HG03571 (cell line): ENCODE results near the gene TXLNG.
"Not testable (repeated sequence)": the region's sequence is repeated elsewhere in the genome, so short reads cannot be mapped to it uniquely, and the experiment has no call there.

Experiments used
- ATAC-seq: cut with Tn5 transposase; IDR thresholded peaks from one replicate; pipeline ENCODE4 v1.9.1; 2021; ENCODE audit not compliant: unreplicated experiment

TXLNG gene

GRCh38 chrX:16838202-16839066, 52.2 kb downstream of the TXLNG start:
- no peak for ATAC-seq

GRCh38 chrX:16839219-16839851, 53.1 kb downstream of the TXLNG start:
- no peak for ATAC-seq

DNA sequence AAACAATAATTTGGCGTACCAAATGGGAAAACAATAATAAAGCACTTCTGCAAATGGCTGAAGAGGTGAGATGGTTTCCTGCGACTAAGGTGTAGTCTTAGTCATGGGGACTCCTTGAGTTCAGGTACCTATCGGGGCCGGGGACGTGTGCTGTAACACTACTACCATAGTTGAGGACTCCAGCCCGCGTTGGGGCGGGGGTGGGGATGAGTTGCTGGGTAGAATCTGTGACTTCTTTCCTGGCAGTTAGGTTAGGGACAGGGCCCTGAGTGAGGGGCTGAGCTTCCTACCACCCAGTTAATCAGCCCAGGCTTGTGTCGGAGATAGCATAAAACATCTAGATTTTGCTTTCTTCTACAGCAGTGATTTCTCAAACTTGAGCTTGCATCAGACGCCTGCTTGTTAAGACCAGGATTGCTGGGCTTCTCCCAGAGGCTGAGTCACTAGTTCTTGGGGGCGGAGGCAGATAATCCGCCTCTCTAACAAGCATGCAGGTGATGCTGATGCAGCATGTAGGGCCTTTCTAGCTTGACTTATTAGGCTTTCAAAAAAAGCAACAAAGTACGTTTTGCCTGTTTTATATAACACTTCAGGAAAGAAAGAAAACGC, 53.7 kb downstream of the TXLNG start:
- no peak for ATAC-seq

DNA sequence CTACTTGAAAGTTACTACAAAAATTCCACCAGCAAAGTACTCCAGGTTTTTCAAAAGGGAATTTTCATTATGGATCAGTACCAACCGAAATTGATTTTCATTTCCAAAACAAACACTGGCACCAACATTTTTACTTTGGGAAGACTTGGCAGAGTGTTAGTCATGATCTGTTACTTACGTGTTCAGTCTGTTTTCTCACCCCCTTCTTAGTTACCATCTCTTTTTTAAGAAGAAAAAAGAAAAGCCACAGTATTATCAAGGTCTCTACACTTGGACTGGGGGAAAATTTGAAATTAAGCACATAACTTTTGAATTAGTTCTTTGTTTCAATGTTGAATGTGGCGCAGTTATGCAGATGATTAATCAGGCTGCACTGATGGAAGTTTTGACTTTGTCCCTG, 56.4 kb downstream of the TXLNG start:
- no peak for ATAC-seq

GRCh38 chrX:16843208-16843909, 57.1 kb downstream of the TXLNG start:
- no peak for ATAC-seq

DNA sequence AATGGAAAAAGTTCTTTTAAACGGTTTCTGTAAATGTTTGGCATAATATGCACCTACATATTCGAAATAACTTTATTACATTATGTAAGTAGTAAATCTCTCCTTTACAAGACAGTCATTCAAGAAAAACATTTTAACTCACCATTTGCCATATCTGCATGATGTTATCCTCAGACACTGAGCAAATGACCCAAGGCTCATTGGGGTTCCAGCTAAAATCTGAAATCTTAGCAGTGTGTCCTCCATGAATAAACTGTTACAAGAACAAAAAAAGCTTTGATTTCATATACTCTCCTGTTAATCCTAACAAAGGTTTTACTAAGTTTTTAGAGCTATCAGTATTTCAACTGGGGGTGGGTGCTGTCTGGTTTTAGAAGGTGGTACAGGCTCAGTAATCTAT, 59.4 kb downstream of the TXLNG start:
- ATAC-seq: no peak

GRCh38 chrX:16848541-16848940, 62.3 kb downstream of the TXLNG start:
- ATAC-seq: no peak

DNA sequence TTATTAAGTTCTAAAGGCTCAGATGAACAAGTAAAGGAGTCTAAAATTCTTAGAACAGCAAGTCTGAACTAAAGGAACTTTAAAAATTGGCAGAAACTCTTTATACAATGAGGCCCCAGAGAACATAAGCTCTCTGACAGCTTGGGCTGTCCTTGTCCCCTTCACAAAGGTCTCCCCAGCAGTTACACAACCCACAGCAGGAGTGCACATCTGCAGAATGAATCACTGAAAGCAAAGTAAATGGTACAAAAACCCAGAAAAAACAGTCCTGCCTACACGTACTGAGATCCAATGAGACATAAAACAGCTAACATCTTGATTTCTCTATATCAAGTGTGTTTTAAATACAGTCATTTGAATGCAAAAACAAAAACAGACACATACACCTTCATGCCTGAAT, 65.2 kb downstream of the TXLNG start:
- ATAC-seq: no peak

- ATAC-seq: no peak
Measured at GRCh38 chrX:16851827-16852226, 65.6 kb downstream of the TXLNG start.

DNA sequence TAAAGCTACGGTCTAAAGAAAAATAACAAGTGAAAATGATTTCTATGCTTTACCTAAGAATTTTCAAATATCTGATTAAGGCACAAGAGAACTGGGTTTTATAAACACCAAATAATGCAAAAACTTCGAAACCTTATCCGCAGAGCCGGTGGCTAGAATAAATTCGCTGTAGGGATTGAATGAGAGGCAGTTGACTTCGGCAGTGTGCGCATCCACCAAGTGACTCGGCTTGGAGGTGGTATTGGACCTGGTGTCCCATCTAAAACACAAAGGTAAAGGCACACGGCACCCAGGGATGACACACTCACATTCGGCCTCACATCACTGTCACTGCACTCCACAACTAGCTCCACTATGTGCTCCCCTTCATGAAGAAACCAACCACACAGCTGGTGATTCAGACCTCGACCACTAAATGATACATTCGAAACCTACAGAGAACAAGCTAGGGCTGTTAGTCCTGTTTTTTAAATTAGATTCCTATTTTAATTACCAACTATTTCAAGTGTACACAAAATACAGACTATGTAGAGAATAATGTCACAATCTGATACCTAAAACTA, 66.4 kb downstream of the TXLNG start:
- ATAC-seq: no peak

DNA sequence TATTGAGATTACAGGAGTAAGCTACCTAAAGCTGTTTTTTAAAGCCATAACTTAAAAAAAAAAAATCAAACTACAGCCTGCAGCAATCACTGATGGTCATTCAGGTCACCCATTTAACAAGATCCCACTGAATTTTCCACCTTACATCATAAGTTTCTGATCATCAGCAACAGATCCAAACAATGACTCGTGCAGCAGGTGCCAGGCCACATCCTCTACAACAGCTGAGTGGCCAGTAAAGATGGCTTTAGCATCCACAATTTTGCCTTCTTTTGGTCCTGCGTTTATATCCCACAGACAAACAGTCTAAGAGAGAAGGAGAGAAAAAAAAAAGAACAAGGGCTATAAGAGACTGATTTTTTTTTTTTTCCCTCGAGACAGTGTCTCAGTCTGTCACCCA, 67.3 kb downstream of the TXLNG start:
- ATAC-seq: no peak

DNA sequence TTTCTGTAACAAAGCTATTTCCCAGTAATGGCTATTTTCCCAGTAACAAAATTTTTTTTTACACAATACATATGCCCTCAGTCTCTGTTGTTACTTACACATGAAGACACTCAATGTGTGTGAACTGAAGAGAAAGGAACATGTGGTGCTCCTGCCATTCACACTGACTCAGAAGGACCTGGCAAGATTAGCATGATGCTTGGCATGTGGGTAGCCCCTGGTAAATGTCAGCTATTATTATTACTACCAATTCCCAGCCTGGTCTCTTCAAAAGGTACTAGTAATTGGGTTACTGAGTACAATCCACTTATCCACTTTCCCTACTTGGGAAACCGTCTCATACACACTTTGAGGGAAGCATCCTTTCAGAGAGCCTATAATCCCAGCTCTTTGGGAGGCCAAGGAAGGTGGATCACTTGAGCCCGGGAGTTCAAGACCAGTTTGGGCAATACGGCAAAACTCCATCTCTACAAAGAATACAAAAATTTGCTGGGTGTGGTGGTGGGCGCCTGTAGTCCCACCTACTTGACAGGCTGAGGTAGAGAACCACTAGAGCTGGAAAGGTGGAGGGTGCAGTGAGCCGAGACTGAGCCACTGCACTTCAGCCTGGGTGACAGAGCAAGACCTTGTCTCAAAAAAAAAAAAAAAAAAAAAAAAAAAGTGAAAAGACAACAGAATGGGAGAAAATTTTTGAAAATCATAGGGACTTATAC, 69.3 kb downstream of the TXLNG start:
- no peak for ATAC-seq

DNA sequence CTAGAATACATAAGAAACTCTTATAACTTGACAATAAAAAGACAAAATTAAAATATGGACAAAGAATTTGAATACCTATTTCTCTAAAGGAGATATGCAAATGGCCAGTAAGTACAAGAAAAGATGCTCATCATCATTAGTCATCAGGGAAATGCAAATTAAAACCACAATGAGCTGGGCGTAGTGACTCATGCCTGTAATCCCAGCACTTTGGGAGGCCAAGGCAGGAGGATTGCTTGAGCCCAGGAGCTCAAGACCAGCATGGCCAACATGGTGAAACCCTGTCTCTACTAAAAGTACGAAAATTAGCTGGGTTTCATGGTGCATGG, 69.8 kb downstream of the TXLNG start:
- ATAC-seq: not testable (repeated sequence)

DNA sequence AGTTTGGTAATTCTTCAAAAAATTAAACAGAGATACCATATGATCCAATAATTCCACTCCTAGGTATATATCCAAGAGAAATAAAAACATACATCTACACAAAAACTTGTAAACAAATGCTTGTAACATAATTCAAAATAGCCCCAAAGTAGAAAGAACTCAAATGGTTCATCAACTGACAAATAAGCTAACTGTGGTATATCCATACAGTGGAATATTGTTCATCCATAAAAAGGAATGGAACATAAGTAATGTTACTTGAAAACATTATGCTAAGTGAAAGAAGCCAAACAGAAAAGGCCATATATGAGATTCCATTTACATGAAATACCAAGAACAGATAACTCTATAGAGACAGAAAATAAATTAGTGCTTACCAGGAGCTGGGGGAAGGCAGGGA, 70.5 kb downstream of the TXLNG start:
- ATAC-seq: no peak

DNA sequence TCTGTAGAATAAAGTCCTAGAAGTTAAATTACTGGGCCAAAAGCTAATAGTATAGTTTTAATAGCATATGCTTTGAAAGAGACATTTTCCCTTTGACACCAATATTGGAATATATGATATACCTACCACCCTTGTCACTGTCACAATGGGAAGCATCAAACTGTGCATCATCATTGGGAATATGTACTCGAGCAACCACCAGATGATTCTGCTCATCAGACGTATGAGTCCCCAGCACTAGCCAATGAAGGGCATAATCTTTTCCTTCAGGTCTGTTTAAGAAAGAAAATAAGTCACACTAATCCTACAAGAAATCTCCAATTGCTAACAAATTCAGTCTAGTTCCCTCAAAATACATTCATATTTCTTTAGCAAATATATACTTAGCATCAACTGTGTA, 76.6 kb downstream of the TXLNG start:
- no peak for ATAC-seq

DNA sequence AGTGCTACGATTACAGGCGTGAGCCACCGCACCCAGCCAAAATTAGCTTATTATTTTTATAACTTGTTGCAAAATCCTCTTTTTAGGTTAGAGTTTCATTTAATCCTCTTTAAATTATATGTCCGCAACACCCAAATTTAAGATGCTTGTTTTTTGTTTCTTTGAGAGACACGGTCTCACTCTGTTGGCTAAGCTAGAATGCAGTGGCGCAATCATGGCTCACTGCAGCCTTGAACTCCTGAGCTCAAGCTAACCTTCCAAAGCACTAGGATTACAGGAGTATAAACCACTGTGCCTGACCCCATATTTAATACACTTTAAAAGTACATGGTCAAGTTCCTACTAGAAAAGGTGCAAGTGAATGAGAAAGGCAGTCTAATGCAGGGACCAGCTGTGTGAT, 81.7 kb downstream of the TXLNG start:
- no peak for ATAC-seq

GRCh38 chrX:16868920-16869319, 82.7 kb downstream of the TXLNG start:
- no peak for ATAC-seq

- ATAC-seq: peak; percentile 46
Measured at GRCh38 chrX:16869393-16870094, 83.3 kb downstream of the TXLNG start.

- peak; percentile 67 for ATAC-seq
Measured at GRCh38 chrX:16870095-16870861, 84.0 kb downstream of the TXLNG start, which contains the start of gene RBBP7. RBBP7 (minus strand) TSS chrX:16870362; CDS start chrX:16870053, 309 bp downstream.
